HEK293 (cell line): Measurements from ENCODE around the gene STIP1.

Experiments
- CTCF ChIA-PET: fragments of 350-600 bp; formaldehyde crosslinking; extraction: SDS; loops from one replicate; lab custom pipeline; 2021; ENCODE audit warnings: antibody characterized with exemption; lab: Yijun Ruan, JAX
- POLR2A ChIA-PET: fragments of 300-600 bp; formaldehyde crosslinking; extraction: SDS; loops from one replicate; lab custom pipeline; 2020; ENCODE audit warnings: antibody characterized with exemption, inconsistent platforms; lab: Yijun Ruan, JAX
- H3K27ac ChIP-seq: fragments of 200-500 bp; sonication (Bioruptor generic); 2 replicates; pipeline ENCODE4 v1.5.1; 2014; ENCODE audit warnings: low read depth, low read length, control low read depth, inconsistent platforms; ENCODE audit errors: extremely low read depth
- H3K36me3 ChIP-seq, 2 experiments: fragments of 200-500 bp in 1 of 2; sonication (Bioruptor generic) in 1 of 2; 1 replicate in 1 of 2; 2 replicates in 1 of 2; pipeline ENCODE4 v1.5.1; 2014 to 2017; ENCODE audit warnings: inconsistent platforms in 2 of 2, low read length in 2 of 2; ENCODE audit not compliant: control insufficient read depth in 2 of 2, insufficient read depth in 1 of 2
- H3K4me1 ChIP-seq: fragments of 200-500 bp; sonication (Bioruptor generic); 2 replicates; pipeline ENCODE4 v1.5.1; 2014; ENCODE audit warnings: mild to moderate bottlenecking, low read length, inconsistent platforms; ENCODE audit not compliant: control insufficient read depth, insufficient read depth
- H3K4me3 ChIP-seq: 2 replicates; pipeline ENCODE4 v1.5.1; 2011; ENCODE audit warnings: low read depth, mild to moderate bottlenecking, control low read depth, low read length, moderate library complexity
- H3K9me3 ChIP-seq: fragments of 200-500 bp; sonication (Bioruptor generic); 2 replicates; pipeline ENCODE4 v1.5.1; 2014; ENCODE audit warnings: low read depth, low read length, inconsistent platforms; ENCODE audit not compliant: control insufficient read depth, insufficient read depth
- KLF7 ChIP-seq: fragments of 450-650 bp; formaldehyde crosslinking; IDR thresholded peaks from 2 replicates; pipeline ENCODE4 v1.5.1; 2016; ENCODE audit warnings: missing biosample characterization, missing genetic modification characterization, borderline replicate concordance
- KLF9 ChIP-seq: fragments of 450-650 bp; formaldehyde crosslinking; IDR thresholded peaks from 2 replicates; pipeline ENCODE4 v1.5.1; 2016; ENCODE audit warnings: missing biosample characterization, missing genetic modification characterization, low read depth
- MYNN ChIP-seq: fragments of 450-650 bp; formaldehyde crosslinking; IDR thresholded peaks from 2 replicates; pipeline ENCODE4 v1.5.1; 2016; ENCODE audit warnings: missing biosample characterization, missing genetic modification characterization, borderline replicate concordance
- OSR2 ChIP-seq: fragments of 450-650 bp; formaldehyde crosslinking; IDR thresholded peaks from 2 replicates; pipeline ENCODE4 v1.5.1; 2016; ENCODE audit warnings: missing biosample characterization, missing genetic modification characterization
- SP2 ChIP-seq: fragments of 450-650 bp; formaldehyde crosslinking; IDR thresholded peaks from 2 replicates; pipeline ENCODE4 v1.5.1; 2016; ENCODE audit warnings: missing biosample characterization, missing genetic modification characterization
- WT1 ChIP-seq: fragments of 450-650 bp; formaldehyde crosslinking; IDR thresholded peaks from 2 replicates; pipeline ENCODE4 v1.5.1; 2016; ENCODE audit warnings: missing biosample characterization, missing genetic modification characterization
- ZBTB17 ChIP-seq: fragments of 450-650 bp; formaldehyde crosslinking; IDR thresholded peaks from 2 replicates; pipeline ENCODE4 v1.5.1; 2016; ENCODE audit warnings: missing biosample characterization, missing genetic modification characterization
- ZBTB7A ChIP-seq: fragments of 450-650 bp; formaldehyde crosslinking; IDR thresholded peaks from 2 replicates; pipeline ENCODE4 v1.5.1; 2016; ENCODE audit warnings: low read depth, missing biosample characterization, missing genetic modification characterization
- ZFHX2 ChIP-seq: fragments of 450-650 bp; formaldehyde crosslinking; conservative IDR thresholded peaks from 2 replicates; pipeline ENCODE4 v1.5.1; 2016; ENCODE audit warnings: missing biosample characterization, missing genetic modification characterization
- ZFP37 ChIP-seq: fragments of 450-650 bp; formaldehyde crosslinking; IDR thresholded peaks from 2 replicates; pipeline ENCODE4 v1.5.1; 2016; ENCODE audit warnings: missing biosample characterization, missing genetic modification characterization
- ZNF133 ChIP-seq: fragments of 450-650 bp; formaldehyde crosslinking; IDR thresholded peaks from 2 replicates; pipeline ENCODE4 v1.5.1; 2016; ENCODE audit warnings: missing biosample characterization, missing genetic modification characterization
- ZNF184 ChIP-seq: fragments of 450-650 bp; IDR thresholded peaks from 2 replicates; pipeline ENCODE4 v1.5.1; 2018; ENCODE audit warnings: missing biosample characterization, mild to moderate bottlenecking, missing genetic modification characterization
- ZNF292 ChIP-seq: fragments of 450-650 bp; formaldehyde crosslinking; IDR thresholded peaks from 2 replicates; pipeline ENCODE4 v1.5.1; 2016; ENCODE audit warnings: low read depth, missing biosample characterization, missing genetic modification characterization, borderline replicate concordance
- ZNF350 ChIP-seq: fragments of 450-650 bp; formaldehyde crosslinking; IDR thresholded peaks from 2 replicates; pipeline ENCODE4 v1.5.0; 2017; ENCODE audit warnings: missing biosample characterization, mild to moderate bottlenecking, missing genetic modification characterization
- ZNF514 ChIP-seq: fragments of 450-650 bp; formaldehyde crosslinking; IDR thresholded peaks from 2 replicates; pipeline ENCODE4 v1.5.1; 2016; ENCODE audit warnings: missing biosample characterization, missing genetic modification characterization
- ZNF544 ChIP-seq: fragments of 450-650 bp; formaldehyde crosslinking; IDR thresholded peaks from 2 replicates; pipeline ENCODE4 v1.5.0; 2017; ENCODE audit warnings: missing biosample characterization, missing genetic modification characterization
- ZNF610 ChIP-seq: fragments of 450-650 bp; formaldehyde crosslinking; IDR thresholded peaks from 2 replicates; pipeline ENCODE4 v1.5.1; 2016; ENCODE audit warnings: missing biosample characterization, missing genetic modification characterization, borderline replicate concordance
- ZNF623 ChIP-seq: fragments of 450-650 bp; formaldehyde crosslinking; IDR thresholded peaks from 2 replicates; pipeline ENCODE4 v1.5.1; 2016; ENCODE audit warnings: missing biosample characterization, missing genetic modification characterization
- ZNF654 ChIP-seq: fragments of 450-650 bp; formaldehyde crosslinking; IDR thresholded peaks from 2 replicates; pipeline ENCODE4 v1.5.1; 2016; ENCODE audit warnings: low read depth, missing biosample characterization, missing genetic modification characterization
- ZNF658 ChIP-seq: fragments of 450-650 bp; formaldehyde crosslinking; IDR thresholded peaks from 2 replicates; pipeline ENCODE4; 2016; ENCODE audit warnings: missing biosample characterization, missing genetic modification characterization
- ZNF670 ChIP-seq: fragments of 450-650 bp; formaldehyde crosslinking; IDR thresholded peaks from 2 replicates; pipeline ENCODE4 v1.5.1; 2016; ENCODE audit warnings: missing biosample characterization, missing genetic modification characterization, low read depth
- ZNF701 ChIP-seq: fragments of 450-650 bp; formaldehyde crosslinking; IDR thresholded peaks from 2 replicates; pipeline ENCODE4 v1.5.1; 2016; ENCODE audit warnings: missing biosample characterization, missing genetic modification characterization
- ZNF776 ChIP-seq: fragments of 450-650 bp; formaldehyde crosslinking; IDR thresholded peaks from 2 replicates; pipeline ENCODE4 v1.5.0; 2017; ENCODE audit warnings: missing biosample characterization, missing genetic modification characterization, borderline replicate concordance
- ZNF777 ChIP-seq: fragments of 450-650 bp; formaldehyde crosslinking; IDR thresholded peaks from 2 replicates; pipeline ENCODE4 v1.5.1; 2017; ENCODE audit warnings: missing biosample characterization, missing genetic modification characterization, borderline replicate concordance
- ZNF843 ChIP-seq: fragments of 450-650 bp; formaldehyde crosslinking; IDR thresholded peaks from 2 replicates; pipeline ENCODE4 v1.5.1; 2016; ENCODE audit warnings: missing biosample characterization, missing genetic modification characterization
- TF ChIP-seq, protein P1 (sequence below): fragments of 450-650 bp; formaldehyde crosslinking; IDR thresholded peaks from 2 replicates; pipeline ENCODE4 v1.5.1; 2017; ENCODE audit warnings: missing biosample characterization, missing genetic modification characterization
- TF ChIP-seq, protein P2 (sequence below): fragments of 450-650 bp; formaldehyde crosslinking; IDR thresholded peaks from 2 replicates; pipeline ENCODE4 v1.5.1; 2016; ENCODE audit warnings: missing biosample characterization, missing genetic modification characterization
- TF ChIP-seq, protein P3 (sequence below): fragments of 450-650 bp; formaldehyde crosslinking; IDR thresholded peaks from 2 replicates; pipeline ENCODE4 v1.5.1; 2016; ENCODE audit warnings: missing biosample characterization, missing genetic modification characterization
- TF ChIP-seq, protein P4 (sequence below): fragments of 450-650 bp; formaldehyde crosslinking; IDR thresholded peaks from 2 replicates; pipeline ENCODE4 v1.5.1; 2016; ENCODE audit warnings: missing biosample characterization, missing genetic modification characterization
- TF ChIP-seq, protein P5 (sequence below): fragments of 450-650 bp; formaldehyde crosslinking; IDR thresholded peaks from 2 replicates; pipeline ENCODE4 v1.5.1; 2016; ENCODE audit warnings: missing biosample characterization, missing genetic modification characterization

The STIP1 gene

DNA sequence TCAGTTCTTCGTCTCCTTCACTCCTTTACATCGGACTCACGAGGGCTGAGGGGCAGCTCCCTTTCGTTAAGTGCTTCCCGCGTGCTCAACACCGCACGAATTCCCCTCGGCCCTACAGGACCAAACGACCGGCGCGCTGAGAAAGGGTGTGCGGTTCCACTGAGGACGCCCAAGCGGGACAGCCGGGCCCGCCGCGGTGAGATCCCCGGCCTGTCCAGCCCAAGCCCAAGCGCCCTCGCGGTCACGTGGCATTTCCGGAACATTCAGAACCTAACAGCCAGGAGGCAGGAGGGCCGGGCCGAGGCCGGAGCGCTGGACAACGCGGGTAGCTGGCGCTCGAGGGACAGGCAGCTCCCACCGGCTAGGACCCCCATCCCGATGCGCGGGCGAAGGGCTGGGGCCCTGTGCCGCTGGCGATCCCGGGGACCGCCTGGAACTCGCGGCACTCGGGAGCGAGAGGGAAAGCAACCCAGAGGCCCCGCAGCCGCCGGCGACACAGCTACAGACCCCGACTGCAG, 737 bp upstream of the STIP1 start:
- Histone ChIP-seq H3K9me3 (no peaks in the 10 kb centered on the region), H3K4me3 (peak overlapping the region; percentile 75), H3K4me1 (peaks cover 3% of the 10 kb centered on the region; the same call in 1 of the 2 replicates), H3K36me3 (peaks cover 4 to 17% of the 10 kb centered on the region in 2 experiments; a peak in 2 of 3 replicates), H3K27ac (peak overlapping the region; percentile 82)
- ChIA-PET POLR2A (interaction anchor here (0.6 to 3.0 kb wide), 36 partner anchors 10 to 1611 kb away, joined by 3 to 32 read pairs (median 5); partner anchors contain the start of genes BAD, COX8A, EEF1G and ESRRA), CTCF (interaction anchor here (0.6 to 4.0 kb wide), 4 partner anchors 16 to 146 kb away, joined by 3 to 31 read pairs (median 3); partner anchors contain the start of gene FERMT3)
- TF ChIP-seq SP2 (tag by site-specific recombination) (no peak), WT1 (peak; percentile 63), ZNF701 (no peak), ZNF776 (tag by site-specific recombination) (no peak), ZFP37 (tag by site-specific recombination) (peak; percentile 85), ZNF133 (tag by site-specific recombination) (no peak), KLF9 (tag by site-specific recombination) (peak; percentile 55), ZNF654 (tag by site-specific recombination) (no peak), KLF7 (tag by site-specific recombination) (peak; percentile 70; the same call in 1 of the 2 replicates), ZNF610 (0 out of 2 replicates have a peak, but pooled peaks have one; percentile 45), ZNF658 (tag by site-specific recombination) (no peak), ZNF292 (no peak), ZNF670 (no peak), ZFHX2 (tag by site-specific recombination) (no peak), ZNF514 (tag by site-specific recombination) (no peak), ZNF843 (tag by site-specific recombination) (peak; percentile 29; the same call in 1 of the 2 replicates), MYNN (tag by site-specific recombination) (no peak), ZNF623 (tag by site-specific recombination) (no peak), ZNF184 (no peak), OSR2 (tag by site-specific recombination) (no peak; the same call in 1 of the 2 replicates), ZNF777 (tag by site-specific recombination) (no peak), ZBTB7A (tag by site-specific recombination) (0 out of 2 replicates have a peak, but pooled peaks have one; percentile 52), ZNF350 (tag by site-specific recombination) (no peak), ZNF544 (tag by site-specific recombination) (no peak), ZBTB17 (tag by site-specific recombination) (peak; percentile 10; the same call in 1 of the 2 replicates)
- TF ChIP-seq, protein P1, sequence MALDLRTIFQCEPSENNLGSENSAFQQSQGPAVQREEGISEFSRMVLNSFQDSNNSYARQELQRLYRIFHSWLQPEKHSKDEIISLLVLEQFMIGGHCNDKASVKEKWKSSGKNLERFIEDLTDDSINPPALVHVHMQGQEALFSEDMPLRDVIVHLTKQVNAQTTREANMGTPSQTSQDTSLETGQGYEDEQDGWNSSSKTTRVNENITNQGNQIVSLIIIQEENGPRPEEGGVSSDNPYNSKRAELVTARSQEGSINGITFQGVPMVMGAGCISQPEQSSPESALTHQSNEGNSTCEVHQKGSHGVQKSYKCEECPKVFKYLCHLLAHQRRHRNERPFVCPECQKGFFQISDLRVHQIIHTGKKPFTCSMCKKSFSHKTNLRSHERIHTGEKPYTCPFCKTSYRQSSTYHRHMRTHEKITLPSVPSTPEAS (tag by site-specific recombination) = no peak
- TF ChIP-seq, protein P2, sequence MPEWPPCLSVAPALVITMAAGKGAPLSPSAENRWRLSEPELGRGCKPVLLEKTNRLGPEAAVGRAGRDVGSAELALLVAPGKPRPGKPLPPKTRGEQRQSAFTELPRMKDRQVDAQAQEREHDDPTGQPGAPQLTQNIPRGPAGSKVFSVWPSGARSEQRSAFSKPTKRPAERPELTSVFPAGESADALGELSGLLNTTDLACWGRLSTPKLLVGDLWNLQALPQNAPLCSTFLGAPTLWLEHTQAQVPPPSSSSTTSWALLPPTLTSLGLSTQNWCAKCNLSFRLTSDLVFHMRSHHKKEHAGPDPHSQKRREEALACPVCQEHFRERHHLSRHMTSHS (tag by site-specific recombination) = no peak
- TF ChIP-seq, protein P3, sequence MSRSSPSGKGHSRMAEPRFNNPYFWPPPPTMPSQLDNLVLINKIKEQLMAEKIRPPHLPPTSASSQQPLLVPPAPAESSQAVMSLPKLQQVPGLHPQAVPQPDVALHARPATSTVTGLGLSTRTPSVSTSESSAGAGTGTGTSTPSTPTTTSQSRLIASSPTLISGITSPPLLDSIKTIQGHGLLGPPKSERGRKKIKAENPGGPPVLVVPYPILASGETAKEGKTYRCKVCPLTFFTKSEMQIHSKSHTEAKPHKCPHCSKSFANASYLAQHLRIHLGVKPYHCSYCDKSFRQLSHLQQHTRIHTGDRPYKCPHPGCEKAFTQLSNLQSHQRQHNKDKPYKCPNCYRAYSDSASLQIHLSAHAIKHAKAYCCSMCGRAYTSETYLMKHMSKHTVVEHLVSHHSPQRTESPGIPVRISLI (tag by site-specific recombination) = no peak
- TF ChIP-seq, protein P4, sequence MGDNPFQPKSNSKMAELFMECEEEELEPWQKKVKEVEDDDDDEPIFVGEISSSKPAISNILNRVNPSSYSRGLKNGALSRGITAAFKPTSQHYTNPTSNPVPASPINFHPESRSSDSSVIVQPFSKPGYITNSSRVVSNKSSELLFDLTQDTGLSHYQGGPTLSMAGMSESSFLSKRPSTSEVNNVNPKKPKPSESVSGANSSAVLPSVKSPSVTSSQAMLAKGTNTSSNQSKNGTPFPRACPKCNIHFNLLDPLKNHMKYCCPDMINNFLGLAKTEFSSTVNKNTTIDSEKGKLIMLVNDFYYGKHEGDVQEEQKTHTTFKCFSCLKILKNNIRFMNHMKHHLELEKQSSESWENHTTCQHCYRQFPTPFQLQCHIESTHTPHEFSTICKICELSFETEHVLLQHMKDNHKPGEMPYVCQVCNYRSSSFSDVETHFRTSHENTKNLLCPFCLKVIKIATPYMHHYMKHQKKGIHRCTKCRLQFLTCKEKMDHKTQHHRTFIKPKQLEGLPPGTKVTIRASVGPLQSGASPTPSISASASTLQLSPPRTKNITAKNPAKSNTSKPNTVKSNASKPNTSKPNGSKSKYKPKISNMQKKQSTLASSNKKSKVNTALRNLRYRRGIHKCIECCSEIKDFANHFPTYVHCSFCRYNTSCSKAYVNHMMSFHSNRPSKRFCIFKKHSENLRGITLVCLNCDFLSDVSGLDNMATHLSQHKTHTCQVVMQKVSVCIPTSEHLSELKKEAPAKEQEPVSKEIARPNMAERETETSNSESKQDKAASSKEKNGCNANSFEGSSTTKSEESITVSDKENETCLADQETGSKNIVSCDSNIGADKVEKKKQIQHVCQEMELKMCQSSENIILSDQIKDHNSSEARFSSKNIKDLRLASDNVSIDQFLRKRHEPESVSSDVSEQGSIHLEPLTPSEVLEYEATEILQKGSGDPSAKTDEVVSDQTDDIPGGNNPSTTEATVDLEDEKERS (tag by site-specific recombination) = no peak
- TF ChIP-seq, protein P5, sequence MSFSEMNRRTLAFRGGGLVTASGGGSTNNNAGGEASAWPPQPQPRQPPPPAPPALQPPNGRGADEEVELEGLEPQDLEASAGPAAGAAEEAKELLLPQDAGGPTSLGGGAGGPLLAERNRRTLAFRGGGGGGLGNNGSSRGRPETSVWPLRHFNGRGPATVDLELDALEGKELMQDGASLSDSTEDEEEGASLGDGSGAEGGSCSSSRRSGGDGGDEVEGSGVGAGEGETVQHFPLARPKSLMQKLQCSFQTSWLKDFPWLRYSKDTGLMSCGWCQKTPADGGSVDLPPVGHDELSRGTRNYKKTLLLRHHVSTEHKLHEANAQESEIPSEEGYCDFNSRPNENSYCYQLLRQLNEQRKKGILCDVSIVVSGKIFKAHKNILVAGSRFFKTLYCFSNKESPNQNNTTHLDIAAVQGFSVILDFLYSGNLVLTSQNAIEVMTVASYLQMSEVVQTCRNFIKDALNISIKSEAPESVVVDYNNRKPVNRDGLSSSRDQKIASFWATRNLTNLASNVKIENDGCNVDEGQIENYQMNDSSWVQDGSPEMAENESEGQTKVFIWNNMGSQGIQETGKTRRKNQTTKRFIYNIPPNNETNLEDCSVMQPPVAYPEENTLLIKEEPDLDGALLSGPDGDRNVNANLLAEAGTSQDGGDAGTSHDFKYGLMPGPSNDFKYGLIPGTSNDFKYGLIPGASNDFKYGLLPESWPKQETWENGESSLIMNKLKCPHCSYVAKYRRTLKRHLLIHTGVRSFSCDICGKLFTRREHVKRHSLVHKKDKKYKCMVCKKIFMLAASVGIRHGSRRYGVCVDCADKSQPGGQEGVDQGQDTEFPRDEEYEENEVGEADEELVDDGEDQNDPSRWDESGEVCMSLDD (tag by site-specific recombination) = no peak
